ENCODE data around the gene RPGRIP1L. TPM values are rescaled to one million over a fixed set of nuclear protein-coding genes. Genes with fewer than 3 reads are reported as not detected.

The RPGRIP1L gene
- total RNA-seq, 1 experiment from 2014 or later, result 16.1 TPM

- TF ChIP-seq CTCF (IDR thresholded peaks at IDR 0.05; ENCODE audit: insufficient read depth in 1 of 2, low read depth in 1 of 2, low read length in 1 of 2, severe bottlenecking in 1 of 2, unreplicated experiment in 1 of 2), result no peak
- Mint-ChIP-seq H3K4me3 (ENCODE audit: unreplicated experiment) (no peak overlapping the region), H3K36me3 (ENCODE audit: insufficient read depth, unreplicated experiment) (no peaks in the 10 kb centered on the region), H3K9me3 (ENCODE audit: unreplicated experiment) (no peaks in the 10 kb centered on the region), H3K27me3 (ENCODE audit: insufficient read depth, unreplicated experiment) (no peaks in the 10 kb centered on the region), H3K4me1 (ENCODE audit: low read depth, unreplicated experiment) (no peaks in the 10 kb centered on the region), H3K27ac (ENCODE audit: unreplicated experiment) (no peak overlapping the region)
- no peaks in the 10 kb centered on the region for H3K9me3 ChIP-seq
- H3K27me3 ChIP-seq (replicated peaks; ENCODE audit: control insufficient read depth, insufficient read depth, low read length), result no peaks in the 10 kb centered on the region
- no TSS peak for BruUV-seq (replicated peaks)
- H3K4me3 ChIP-seq (ENCODE audit: low read depth, low read length), result no peak overlapping the region
- no peaks in the 10 kb centered on the region for H3K4me1 ChIP-seq
- CTCF ChIA-PET, result no interaction called here
- no peak for DNase-seq
- POLR2A ChIA-PET, result no interaction called here
- intact Hi-C loops (cut with micrococcal nuclease; ENCODE audit: unreplicated experiment), result no loop called here
- H3K36me3 ChIP-seq (ENCODE audit: control insufficient read depth, insufficient read depth, low read length), result no peaks in the 10 kb centered on the region
Observed at GRCh38 chr16:53680756-53681155, 22.9 kb downstream of the RPGRIP1L start.

GRCh38 chr16:53678756-53679343 is 24.8 kb downstream of the RPGRIP1L start:
- H3K9me3 ChIP-seq, result no peaks in the 10 kb centered on the region
- Mint-ChIP-seq H3K9me3 (ENCODE audit: unreplicated experiment) (no peaks in the 10 kb centered on the region), H3K36me3 (ENCODE audit: insufficient read depth, unreplicated experiment) (no peaks in the 10 kb centered on the region), H3K4me3 (ENCODE audit: unreplicated experiment) (no peak overlapping the region), H3K4me1 (ENCODE audit: low read depth, unreplicated experiment) (no peaks in the 10 kb centered on the region), H3K27me3 (ENCODE audit: insufficient read depth, unreplicated experiment) (no peaks in the 10 kb centered on the region), H3K27ac (ENCODE audit: unreplicated experiment) (no peak overlapping the region)
- H3K4me3 ChIP-seq (ENCODE audit: low read depth, low read length), result no peak overlapping the region
- no peak for TF ChIP-seq CTCF (IDR thresholded peaks at IDR 0.05; ENCODE audit: insufficient read depth in 1 of 2, low read depth in 1 of 2, low read length in 1 of 2, severe bottlenecking in 1 of 2, unreplicated experiment in 1 of 2)
- intact Hi-C loops (cut with micrococcal nuclease; ENCODE audit: unreplicated experiment), result no loop called here
- no peaks in the 10 kb centered on the region for H3K4me1 ChIP-seq
- ChIA-PET POLR2A (no interaction called here), CTCF (interaction anchor here (0.7 kb wide), 1 partner anchor 13 kb away, joined by 3 read pairs; no protein-coding TSS in a partner anchor)
- no peaks in the 10 kb centered on the region for H3K36me3 ChIP-seq (ENCODE audit: control insufficient read depth, insufficient read depth, low read length)
- DNase-seq, result no peak
- BruUV-seq (replicated peaks), result no TSS peak
- H3K27me3 ChIP-seq (replicated peaks; ENCODE audit: control insufficient read depth, insufficient read depth, low read length), result no peaks in the 10 kb centered on the region

GRCh38 chr16:53678155-53678554 is 25.5 kb downstream of the RPGRIP1L start:
- no peaks in the 10 kb centered on the region for H3K9me3 ChIP-seq
- no peaks in the 10 kb centered on the region for H3K4me1 ChIP-seq
- no TSS peak for BruUV-seq (replicated peaks)
- H3K4me3 ChIP-seq (ENCODE audit: low read depth, low read length), result no peak overlapping the region
- intact Hi-C loops (cut with micrococcal nuclease; ENCODE audit: unreplicated experiment), result no loop called here
- no peaks in the 10 kb centered on the region for H3K36me3 ChIP-seq (ENCODE audit: control insufficient read depth, insufficient read depth, low read length)
- Mint-ChIP-seq H3K9me3 (ENCODE audit: unreplicated experiment) (no peaks in the 10 kb centered on the region), H3K27me3 (ENCODE audit: insufficient read depth, unreplicated experiment) (no peaks in the 10 kb centered on the region), H3K36me3 (ENCODE audit: insufficient read depth, unreplicated experiment) (no peaks in the 10 kb centered on the region), H3K4me3 (ENCODE audit: unreplicated experiment) (no peak overlapping the region), H3K4me1 (ENCODE audit: low read depth, unreplicated experiment) (no peaks in the 10 kb centered on the region), H3K27ac (ENCODE audit: unreplicated experiment) (no peak overlapping the region)
- no peak for DNase-seq
- no peak for TF ChIP-seq CTCF (IDR thresholded peaks at IDR 0.05; ENCODE audit: insufficient read depth in 1 of 2, low read depth in 1 of 2, low read length in 1 of 2, severe bottlenecking in 1 of 2, unreplicated experiment in 1 of 2)
- no peaks in the 10 kb centered on the region for H3K27me3 ChIP-seq (replicated peaks; ENCODE audit: control insufficient read depth, insufficient read depth, low read length)
- CTCF ChIA-PET, result interaction anchor here (0.7 kb wide), 1 partner anchor 1462 kb away, joined by 3 read pairs; no protein-coding TSS in a partner anchor
- POLR2A ChIA-PET, result no interaction called here
